ENCODE results near the gene TMPRSS9. TPM values are rescaled to one million over a fixed set of nuclear protein-coding genes. Genes with fewer than 3 reads are reported as not detected.

The TMPRSS9 gene
- total and polyA plus RNA-seq, 3 donors from 2014 or later: 3.5 to 9.8 (median 8.4) TPM

GRCh38 chr19:2351591-2351990 is 8.5 kb upstream of the TMPRSS9 start:
- 96 to 100% methylated on average over 1 to 27 of the region's 28 CpGs for WGBS, 2 donors
- Histone ChIP-seq H3K27me3 (no peaks in the 10 kb centered on the region), H3K4me1 (no peaks in the 10 kb centered on the region), H3K27ac (no peak overlapping the region), H3K4me3 (no peak overlapping the region), H3K9me3 (no peaks in the 10 kb centered on the region), H3K36me3 (ENCODE audit: low read depth, missing control alignments) (no peaks in the 10 kb centered on the region)
- intact Hi-C loops (cut with DNase I; ENCODE audit: low total_unique reads): no loop called here
- TF ChIP-seq POLR2A (IDR thresholded peaks at IDR 0.05) (no peak), CTCF (IDR thresholded peaks at IDR 0.05) (no peak)
- no peak for DNase-seq

- Histone ChIP-seq H3K4me1 (no peaks in the 10 kb centered on the region), H3K27ac (no peak overlapping the region), H3K27me3 (no peaks in the 10 kb centered on the region), H3K4me3 (no peak overlapping the region), H3K9me3 (no peaks in the 10 kb centered on the region), H3K36me3 (ENCODE audit: low read depth, missing control alignments) (no peaks in the 10 kb centered on the region)
- no peak for DNase-seq
- TF ChIP-seq POLR2A (IDR thresholded peaks at IDR 0.05) (no peak), CTCF (IDR thresholded peaks at IDR 0.05) (no peak)
- intact Hi-C loops (cut with DNase I; ENCODE audit: low total_unique reads): no loop called here
- WGBS, 2 donors: 91 to 94% methylated on average over 11 to 16 of the region's 24 CpGs
Measured at GRCh38 chr19:2352121-2352520, 7.9 kb upstream of the TMPRSS9 start.

- Histone ChIP-seq H3K9me3 (no peaks in the 10 kb centered on the region), H3K27ac (no peak overlapping the region), H3K4me1 (no peaks in the 10 kb centered on the region), H3K27me3 (no peaks in the 10 kb centered on the region), H3K36me3 (ENCODE audit: low read depth, missing control alignments) (no peaks in the 10 kb centered on the region), H3K4me3 (no peak overlapping the region)
- WGBS, 2 donors: 87 to 89% methylated on average over 15 to 36 of the region's 45 CpGs
- intact Hi-C loops (cut with DNase I; ENCODE audit: low total_unique reads): no loop called here
- DNase-seq: no peak
- TF ChIP-seq CTCF (IDR thresholded peaks at IDR 0.05) (no peak), POLR2A (IDR thresholded peaks at IDR 0.05) (no peak)
Measured at GRCh38 chr19:2353159-2353886, 6.7 kb upstream of the TMPRSS9 start.

- H3K4me1 ChIP-seq: no peaks in the 10 kb centered on the region
- H3K9me3 ChIP-seq: no peaks in the 10 kb centered on the region
- DNase-seq: no peak
- TF ChIP-seq POLR2A (IDR thresholded peaks at IDR 0.05) (no peak), CTCF (IDR thresholded peaks at IDR 0.05) (no peak)
- WGBS, 2 donors: 89 to 96% methylated on average over 23 to 34 of the region's 34 CpGs
- no peak overlapping the region for H3K27ac ChIP-seq
- H3K4me3 ChIP-seq: no peak overlapping the region
- no peaks in the 10 kb centered on the region for H3K36me3 ChIP-seq (ENCODE audit: low read depth, missing control alignments)
- intact Hi-C loops (cut with DNase I; ENCODE audit: low total_unique reads): no loop called here
- no peaks in the 10 kb centered on the region for H3K27me3 ChIP-seq
Measured at GRCh38 chr19:2353887-2354592, 6.0 kb upstream of the TMPRSS9 start.
